ENCODE data around the gene SLC13A3. TPM values are rescaled to one million over a fixed set of nuclear protein-coding genes. Genes with fewer than 3 reads are reported as not detected.

Gene SLC13A3
- total and polyA plus RNA-seq, 8 donors, result 2.4 to 10.4 (median 8.8) TPM

- no peak for ATAC-seq
- peaks cover 12 to 33% of the 10 kb centered on the region in 2 donors for H3K27me3 ChIP-seq
- no peak overlapping the region for H3K27ac ChIP-seq
- no peak for TF ChIP-seq CTCF (IDR thresholded peaks at IDR 0.05)
- no peak for DNase-seq
- H3K4me3 ChIP-seq, result no peak overlapping the region
- H3K4me1 ChIP-seq, result no peaks in the 10 kb centered on the region
- intact Hi-C loops (cut with DNase I), result no loop called here
- H3K9me3 ChIP-seq, result no peaks in the 10 kb centered on the region
- no peaks in the 10 kb centered on the region for H3K36me3 ChIP-seq
Measured at GRCh38 chr20:46647469-46647868, 3.8 kb downstream of the SLC13A3 start.

GRCh38 chr20:46646659-46647380 lies 4.4 kb downstream of the SLC13A3 start:
- Histone ChIP-seq H3K9me3 (no peaks in the 10 kb centered on the region), H3K27ac (no peak overlapping the region), H3K4me1 (no peaks in the 10 kb centered on the region), H3K27me3 (peaks cover 12 to 27% of the 10 kb centered on the region in 2 donors), H3K4me3 (no peak overlapping the region), H3K36me3 (no peaks in the 10 kb centered on the region)
- ATAC-seq, result no peak
- no peak for TF ChIP-seq CTCF (IDR thresholded peaks at IDR 0.05)
- intact Hi-C loops (cut with DNase I), result no loop called here
- no peak for DNase-seq

GRCh38 chr20:46646122-46646521 lies 5.1 kb downstream of the SLC13A3 start:
- DNase-seq, result no peak
- no peaks in the 10 kb centered on the region for H3K9me3 ChIP-seq
- intact Hi-C loops (cut with DNase I), result no loop called here
- no peak overlapping the region for H3K27ac ChIP-seq
- no peaks in the 10 kb centered on the region for H3K36me3 ChIP-seq
- no peak overlapping the region for H3K4me3 ChIP-seq
- H3K4me1 ChIP-seq, result no peaks in the 10 kb centered on the region
- TF ChIP-seq CTCF (IDR thresholded peaks at IDR 0.05), result no peak
- peaks cover 5 to 20% of the 10 kb centered on the region in 2 donors for H3K27me3 ChIP-seq
- ATAC-seq, result no peak

- DNase-seq, result no peak
- Histone ChIP-seq H3K27me3 (peaks cover 0 to 7% of the 10 kb centered on the region in 2 donors), H3K9me3 (no peaks in the 10 kb centered on the region), H3K4me1 (no peaks in the 10 kb centered on the region), H3K36me3 (no peaks in the 10 kb centered on the region), H3K27ac (no peak overlapping the region), H3K4me3 (no peak overlapping the region)
- no peak for ATAC-seq
- intact Hi-C loops (cut with DNase I), result no loop called here
- no peak for TF ChIP-seq CTCF (IDR thresholded peaks at IDR 0.05)
Measured at GRCh38 chr20:46644733-46645132, 6.5 kb downstream of the SLC13A3 start.

- no peak for ATAC-seq
- intact Hi-C loops (cut with DNase I), result no loop called here
Measured at GRCh38 chr20:46644160-46644559, 7.1 kb downstream of the SLC13A3 start.

More at GRCh38 chr20:46644160-46644559, 7.1 kb downstream of the SLC13A3 start:
- Histone ChIP-seq H3K27me3 (peaks cover 0 to 1% of the 10 kb centered on the region in 2 donors), H3K4me3 (no peak overlapping the region), H3K36me3 (no peaks in the 10 kb centered on the region), H3K27ac (no peak overlapping the region), H3K9me3 (no peaks in the 10 kb centered on the region), H3K4me1 (no peaks in the 10 kb centered on the region)
- DNase-seq, result no peak
- TF ChIP-seq CTCF (IDR thresholded peaks at IDR 0.05), result no peak
